ENCODE measurements around the gene RPL21.

The RPL21 gene

DNA sequence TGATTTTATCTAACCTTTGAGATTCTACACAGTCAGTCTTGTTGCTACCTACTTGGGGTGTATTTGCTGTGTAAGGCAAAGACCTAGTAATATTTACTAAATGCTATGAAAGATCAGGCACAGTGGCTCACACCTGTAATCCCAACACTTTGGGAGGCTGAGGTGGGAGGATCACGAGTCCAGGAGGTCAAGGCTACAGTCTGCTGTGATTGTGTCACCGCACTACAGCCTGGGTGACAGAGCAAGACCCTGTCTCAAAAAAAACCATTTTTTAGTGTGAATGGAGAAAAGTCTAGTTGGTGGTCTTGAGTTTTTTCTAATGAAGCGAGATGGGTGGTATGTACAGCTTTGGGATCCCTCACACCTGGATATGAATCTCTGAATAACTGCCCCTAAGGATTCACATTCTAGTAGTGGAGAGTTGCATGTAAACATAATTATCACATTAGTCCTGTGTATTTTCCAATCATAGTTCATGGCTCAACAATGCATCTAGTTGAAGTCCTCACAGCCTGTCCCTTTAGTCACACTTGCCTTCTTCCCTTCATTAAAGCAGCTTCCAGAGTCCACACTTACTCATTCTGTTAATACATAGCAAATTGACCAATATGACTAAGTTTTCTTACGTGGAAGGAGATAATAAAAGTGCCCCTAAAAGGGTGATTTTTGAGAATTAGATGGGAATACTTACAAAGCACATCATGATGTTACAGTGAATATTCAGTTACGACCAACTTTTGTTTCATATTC lies 7.5 kb downstream of the RPL21 start:
- no peak for DNase-seq

DNA sequence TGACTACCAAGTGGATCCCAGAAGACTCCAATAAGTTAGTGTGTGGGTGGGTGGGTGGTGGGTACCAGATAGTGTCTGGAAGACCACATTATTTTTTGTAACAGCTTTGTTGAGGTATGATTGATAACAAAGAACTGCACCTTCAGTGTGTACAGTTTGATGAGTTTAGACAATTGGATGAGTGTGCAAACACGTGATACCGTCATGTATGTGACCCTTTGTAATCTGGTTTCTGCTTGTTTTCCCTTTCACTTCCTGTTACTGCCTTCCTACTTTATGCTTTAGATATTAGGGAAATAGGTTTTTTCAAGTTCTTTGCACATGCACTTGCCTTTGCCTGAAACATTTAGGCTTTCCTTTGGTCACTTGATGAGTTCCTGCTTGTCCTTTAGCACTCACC lies 8.5 kb downstream of the RPL21 start:
- peak; percentile 46 to 86 (median 65) for DNase-seq

DNA sequence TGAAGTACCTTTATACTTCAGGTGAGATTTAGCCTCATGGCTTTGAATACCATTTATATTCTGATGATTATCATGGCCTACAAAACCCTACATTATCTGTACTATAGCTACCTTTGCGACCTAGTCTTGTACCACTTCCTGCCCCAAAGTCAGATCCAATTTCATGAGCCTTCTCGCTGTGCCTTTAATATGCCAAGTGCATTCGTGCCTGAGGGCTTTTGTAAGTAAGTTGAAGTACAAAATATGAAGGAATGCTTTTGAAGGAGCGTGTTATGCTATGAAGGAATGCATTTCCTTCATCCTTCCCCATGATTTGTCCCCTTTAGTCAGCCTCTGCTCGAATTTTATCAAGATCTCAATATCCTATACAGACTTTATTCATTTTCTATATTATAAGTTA lies 10.0 kb downstream of the RPL21 start:
- DNase-seq = no peak

DNA sequence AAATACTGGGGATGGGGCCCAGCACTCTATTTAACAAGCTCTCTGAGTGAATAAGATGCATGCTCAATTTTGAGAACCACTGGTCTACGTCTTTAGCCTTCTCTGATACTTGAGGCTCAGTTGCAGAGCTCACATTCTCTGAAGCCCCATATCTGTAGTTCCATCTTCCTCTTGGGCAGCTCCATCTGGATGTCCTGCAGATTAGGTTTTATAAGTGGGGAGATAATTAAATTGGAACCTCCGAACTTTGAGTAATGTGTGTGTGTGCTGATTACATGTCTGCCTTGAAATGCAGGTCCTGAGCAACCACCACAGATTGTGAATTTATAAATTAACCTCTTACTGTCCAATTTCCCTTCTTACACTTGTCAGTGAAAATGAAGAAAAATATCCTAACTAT lies 12.1 kb downstream of the RPL21 start:
- DNase-seq = no peak

- no peak for DNase-seq
Measured at GRCh38 chr13:27264181-27264580, 12.8 kb downstream of the RPL21 start.

DNA sequence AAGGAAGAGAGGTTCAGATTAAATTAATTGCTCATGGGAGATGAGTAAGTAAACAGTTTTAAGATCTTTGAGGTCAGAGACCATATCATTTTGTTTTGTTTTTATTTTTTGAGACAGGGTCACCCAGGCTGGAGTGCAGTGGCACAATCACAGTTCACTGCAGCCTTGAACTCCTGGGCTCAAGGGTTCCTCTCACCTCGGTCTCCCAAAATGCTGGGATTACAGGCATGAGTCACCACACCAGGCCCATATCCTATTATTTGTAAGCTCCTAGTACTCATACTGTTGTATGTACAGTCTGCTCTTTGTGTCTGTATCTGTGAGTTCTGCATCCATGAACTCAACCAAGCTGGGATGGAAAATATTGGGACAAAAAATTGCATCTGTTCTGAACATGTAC lies 13.3 kb downstream of the RPL21 start:
- DNase-seq = no peak

- DNase-seq = peak in 3 of 4 experiments; percentile 37 to 83 (median 78)
Measured at GRCh38 chr13:27266917-27267316, 15.6 kb downstream of the RPL21 start.

DNA sequence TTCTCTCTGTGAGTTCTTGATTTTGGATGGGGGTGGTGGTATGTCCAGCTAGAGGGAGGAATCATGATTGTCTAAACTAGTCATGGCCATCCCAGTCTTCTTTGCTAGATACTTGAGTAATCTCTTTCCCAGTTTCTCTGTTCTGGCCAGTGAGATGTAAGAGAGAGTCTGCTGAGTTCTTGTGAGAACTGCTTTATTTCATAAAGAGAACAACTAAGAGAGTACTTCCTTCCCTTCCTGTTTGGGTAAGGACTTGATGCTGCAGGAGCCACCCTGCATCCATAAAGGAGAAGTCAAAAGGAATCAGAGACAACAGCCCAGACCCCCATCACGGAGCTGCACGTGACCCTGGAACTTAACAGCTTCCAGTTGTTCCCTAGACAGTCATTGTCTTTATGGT lies 16.2 kb downstream of the RPL21 start:
- DNase-seq = peak; percentile 60 to 82 (median 76)

- no peak for DNase-seq
Measured at GRCh38 chr13:27269114-27269665, 17.8 kb downstream of the RPL21 start.

DNA sequence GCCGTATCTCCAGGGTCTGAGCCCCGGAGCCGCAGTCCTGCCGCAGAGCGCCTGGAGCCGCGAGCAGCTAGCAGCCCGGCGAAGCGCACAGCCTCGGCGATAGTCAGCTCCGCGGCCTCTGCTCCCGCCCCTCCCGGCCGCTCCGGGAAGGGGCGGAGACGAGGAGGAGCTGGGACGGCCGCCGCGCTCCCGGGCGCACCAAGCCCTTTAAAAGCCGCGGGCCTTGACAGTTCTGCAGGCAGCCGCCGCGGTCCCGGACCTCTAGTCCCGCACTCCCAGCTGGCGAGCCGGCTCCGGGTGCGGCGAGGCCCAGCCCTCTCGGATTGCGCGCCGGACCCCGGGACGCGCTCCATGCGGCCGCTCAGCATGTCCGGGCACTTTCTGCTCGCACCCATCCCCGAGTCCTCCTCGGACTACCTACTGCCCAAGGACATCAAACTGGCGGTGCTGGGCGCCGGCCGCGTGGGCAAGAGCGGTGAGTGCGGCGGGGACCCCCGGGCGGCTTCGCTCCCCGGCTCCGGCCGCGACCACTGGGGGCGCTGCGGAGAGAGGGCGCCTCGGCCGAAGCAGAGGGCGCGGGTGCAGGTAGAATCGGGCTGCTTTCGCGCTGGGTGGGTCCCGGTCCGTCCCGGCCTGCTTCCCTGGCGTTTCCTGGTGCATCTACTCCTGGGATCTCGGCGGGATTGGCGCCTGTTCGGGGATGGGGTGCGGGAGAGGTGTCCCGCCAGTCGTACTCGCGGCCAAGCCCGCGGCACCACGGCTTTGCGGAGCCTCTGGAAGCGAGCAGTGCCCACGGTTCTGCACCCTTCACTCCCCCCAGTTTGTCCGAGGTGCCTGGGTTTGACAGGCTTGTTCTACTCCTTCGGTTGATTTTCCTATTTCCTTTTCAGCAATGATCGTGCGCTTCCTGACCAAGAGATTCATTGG lies 19.5 kb downstream of the RPL21 start, which contains the start of gene RASL11A:
TSS of gene RASL11A (plus strand) at position 237 of the 927 bp plus-strand sequence. CDS start at position 352, 115 bp downstream.
- DNase-seq = peak; percentile 87 to 95 (median 90)

- no peak for DNase-seq
Measured at GRCh38 chr13:27271570-27272096, 20.3 kb downstream of the RPL21 start.

- no peak for DNase-seq
Measured at GRCh38 chr13:27273658-27274425, 22.5 kb downstream of the RPL21 start.

DNA sequence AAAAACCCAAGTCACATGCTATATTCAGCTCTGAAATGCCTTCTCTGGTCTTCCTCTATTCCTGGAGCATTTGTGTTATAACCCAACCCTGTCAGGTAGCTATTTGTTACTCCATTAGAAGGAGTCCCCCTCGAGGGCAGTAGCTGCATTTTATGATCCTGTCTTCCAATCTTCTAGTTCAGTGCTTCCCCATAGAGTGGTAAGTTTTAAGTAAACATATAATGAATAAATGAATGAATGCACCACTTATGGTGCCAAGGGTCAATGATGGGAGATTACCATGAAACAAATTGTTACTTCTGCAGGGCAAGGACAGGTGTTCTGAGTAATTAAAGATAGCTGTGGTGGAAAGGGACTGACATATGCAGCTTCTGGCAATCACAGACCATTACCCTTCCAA lies 23.3 kb downstream of the RPL21 start:
- no peak for DNase-seq

DNA sequence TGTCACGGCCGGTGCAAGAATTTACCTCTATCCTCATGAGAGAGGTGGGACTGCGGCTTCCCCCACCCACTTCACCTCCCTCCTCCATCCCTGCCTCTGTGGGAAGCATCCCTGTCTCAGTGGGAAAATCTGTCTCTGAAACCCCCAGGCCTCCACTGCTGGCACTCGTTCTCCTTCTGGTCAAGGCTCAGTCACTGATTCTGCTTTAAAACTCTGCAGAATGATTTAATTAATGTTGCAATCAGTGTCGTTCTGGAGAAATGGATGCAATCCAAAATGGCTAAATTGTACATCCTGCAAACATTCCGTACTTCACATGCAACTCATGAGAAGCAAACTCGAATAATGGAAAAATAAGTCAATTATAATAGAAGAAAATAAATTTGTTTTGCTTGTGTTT lies 24.8 kb downstream of the RPL21 start:
- no peak for DNase-seq

GRCh38 chr13:27279506-27279905 lies 28.1 kb downstream of the RPL21 start:
- no peak for DNase-seq

- DNase-seq = no peak
Measured at GRCh38 chr13:27280009-27280656, 28.8 kb downstream of the RPL21 start.

DNA sequence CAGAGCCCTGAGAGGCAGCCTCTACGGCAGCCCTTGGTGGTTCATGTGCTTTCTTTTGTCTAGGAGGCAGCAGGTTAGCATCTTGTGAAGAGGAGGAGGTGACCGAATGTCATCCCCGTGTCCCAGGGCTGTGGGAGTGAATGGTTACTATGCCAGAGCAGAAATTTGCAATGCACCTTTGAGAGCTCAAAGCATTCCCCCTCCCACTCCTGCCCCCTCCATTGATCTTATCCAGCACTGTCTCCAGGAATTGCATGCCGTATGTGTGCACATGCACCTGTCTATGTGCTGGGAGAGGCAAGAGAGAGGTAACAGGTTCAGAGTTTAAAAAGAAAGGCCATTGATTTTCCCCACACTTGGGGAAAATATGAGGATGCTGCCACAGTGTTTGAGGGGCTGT lies 29.5 kb downstream of the RPL21 start:
- DNase-seq = no peak

DNA sequence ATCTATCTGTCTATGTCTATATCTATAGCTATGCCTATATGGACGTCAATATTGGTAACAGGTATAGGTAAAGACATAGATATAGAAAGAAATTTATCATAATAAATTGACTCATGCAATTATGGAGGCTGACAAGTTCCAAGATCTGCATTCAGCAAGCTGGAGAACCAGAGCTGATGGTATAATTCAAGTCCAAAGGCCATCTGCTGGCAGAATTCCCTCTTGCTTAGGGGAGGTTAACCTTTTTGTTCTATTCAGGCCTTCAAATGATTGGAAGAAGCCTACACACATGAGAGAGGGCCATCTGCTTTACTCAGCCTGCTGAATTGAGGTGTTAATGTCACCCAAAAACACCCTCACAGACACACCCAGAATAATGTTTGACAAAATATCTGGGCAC lies 30.1 kb downstream of the RPL21 start:
- peak in 1 of 4 experiments; percentile 24 for DNase-seq

- DNase-seq = peak; percentile 50 to 69 (median 63)
Measured at GRCh38 chr13:27283906-27284493, 32.6 kb downstream of the RPL21 start.

DNA sequence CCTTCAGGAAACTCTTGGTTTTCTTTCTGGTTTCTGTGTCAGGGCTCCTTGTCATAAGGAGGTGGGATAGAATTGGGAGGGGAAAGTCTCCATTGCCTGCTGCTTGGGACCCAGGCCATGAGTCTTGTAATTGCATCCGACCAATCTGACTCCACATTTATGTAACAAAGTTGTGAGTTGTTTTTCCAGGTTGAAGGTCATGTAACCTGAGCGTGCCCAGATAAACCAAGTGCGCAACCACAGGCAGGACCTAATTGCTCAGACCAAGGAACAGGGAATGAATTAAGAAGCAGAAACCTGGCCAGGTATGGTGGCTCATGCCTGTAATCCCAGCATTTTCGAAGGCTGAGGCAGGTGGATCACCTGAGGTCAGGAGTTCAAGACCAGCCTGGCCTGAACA lies 37.0 kb downstream of the RPL21 start:
- DNase-seq = no peak

DNA sequence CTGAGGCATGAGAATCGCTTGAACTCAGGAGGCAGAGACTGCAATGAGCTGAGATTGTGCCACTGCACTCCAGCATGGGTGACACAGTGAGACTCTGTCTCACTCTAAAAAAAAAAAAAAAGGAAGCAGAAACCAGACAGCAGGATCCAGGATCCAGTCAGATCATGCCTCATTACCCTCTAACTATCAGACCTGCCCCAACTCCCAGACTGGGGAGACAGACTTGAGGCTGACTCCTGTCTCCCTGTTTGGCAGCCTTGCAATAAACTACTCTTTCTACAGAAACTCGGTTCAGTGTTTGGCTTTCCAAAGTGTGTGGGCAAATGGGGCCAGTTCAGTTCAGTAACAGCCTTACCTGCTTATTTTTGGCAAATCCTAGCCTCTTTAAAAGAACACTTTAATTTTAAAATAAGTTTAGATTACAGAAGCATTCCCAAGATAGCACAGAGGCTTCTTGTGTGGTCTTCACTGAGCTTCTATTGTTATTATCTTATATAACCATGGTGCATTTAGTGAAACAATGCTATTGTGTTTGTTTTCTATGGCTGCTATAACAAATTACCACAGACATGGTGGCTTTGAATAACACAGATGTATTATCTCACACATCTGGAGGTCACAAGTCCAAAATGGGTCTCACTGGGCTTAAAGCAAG lies 37.8 kb downstream of the RPL21 start:
- peak in 1 of 4 experiments; percentile 21 for DNase-seq
